Ascending aorta (tissue), 2 donors: ENCODE results near the gene TSHR. TPM values are rescaled to one million over a fixed set of nuclear protein-coding genes. Genes with fewer than 3 reads are reported as not detected.
"Not testable (repeated sequence)": the region's sequence is repeated elsewhere in the genome, so short reads cannot be mapped to it uniquely, and the experiment has no call there.

Source experiments
- DNase-seq, 2 donors: peaks; one replicate each; pipeline ENCODE4 v3.0.0-alpha.2; 2019; ENCODE audit warnings: low spot score in 2 of 2
- H3K27ac ChIP-seq, 2 donors: fragments of 200-600 bp; sonication (generic); one replicate each; pipeline ENCODE4 v1.5.1; 2016 to 2017; ENCODE audit warnings: mild to moderate bottlenecking in 1 of 2
- H3K27me3 ChIP-seq: fragments of 200-600 bp; sonication (generic); one replicate; pipeline ENCODE4 v1.5.1; 2017
- H3K36me3 ChIP-seq, 2 donors: fragments of 200-600 bp; sonication (generic); one replicate each; pipeline ENCODE4 v1.5.1; 2016
- H3K4me1 ChIP-seq, 2 donors: fragments of 200-600 bp; sonication (generic); one replicate each; pipeline ENCODE4 v1.5.1; 2016 to 2017; ENCODE audit warnings: mild to moderate bottlenecking in 1 of 2
- H3K4me3 ChIP-seq, 2 donors: fragments of 200-600 bp; sonication (generic); one replicate each; pipeline ENCODE4 v1.5.1; 2016 to 2017; ENCODE audit warnings: mild to moderate bottlenecking in 1 of 2
- H3K9me3 ChIP-seq, 2 donors: fragments of 200-600 bp; sonication (generic); one replicate each; pipeline ENCODE4 v1.5.1; 2016
- CTCF ChIP-seq, 3 experiments: fragments of 200-600 bp in 2 of 3; fragments of 450-650 bp in 1 of 3; sonication (generic) in 2 of 3; IDR thresholded peaks; one replicate each; pipeline ENCODE4 v1.5.1; 2016 to 2019; ENCODE audit warnings: antibody characterized with exemption in 3 of 3, mild to moderate bottlenecking in 1 of 3, moderate library complexity in 1 of 3
- intact Hi-C: fragments of 100-400 bp; cut with DNase I; formaldehyde crosslinking; loops from one replicate; pipeline ENCODE4 v1.15.1; 2023
- total RNA-seq: library from RNA; depleted of rRNA; stranded (reverse); fragments of >200 nt; gene quantifications from one replicate; pipeline ENCODE4 v1.1.0, GENCODE V29; 2016

The TSHR gene
- not detected for total RNA-seq

GRCh38 chr14:80955416-80955941 lies at the start of gene TSHR:
Gene TSHR, plus strand, starts transcription at chr14:80955621. Its CDS starts 60 bp downstream, at chr14:80955681.
- Histone ChIP-seq H3K27me3 (no peaks in the 10 kb centered on the region), H3K9me3 (no peaks in the 10 kb centered on the region), H3K4me3 (peak within 1 kb of the TSS; percentile 63 to 67), H3K27ac (no peak within 1 kb of the TSS), H3K4me1 (peaks cover 0 to 6% of the 10 kb centered on the region in 2 donors), H3K36me3 (no peaks in the 10 kb centered on the region)
- no peak for TF ChIP-seq CTCF (IDR thresholded peaks at IDR 0.05)
- intact Hi-C loops = no loop called here
- DNase-seq = no peak

- Histone ChIP-seq H3K27me3 (no peaks in the 10 kb centered on the region), H3K4me3 (no peak overlapping the region), H3K36me3 (no peaks in the 10 kb centered on the region), H3K9me3 (no peaks in the 10 kb centered on the region), H3K27ac (no peak overlapping the region), H3K4me1 (no peaks in the 10 kb centered on the region)
- no peak for TF ChIP-seq CTCF (IDR thresholded peaks at IDR 0.05)
- intact Hi-C loops = no loop called here
- DNase-seq = no peak
Observed at GRCh38 chr14:80906336-80906735, 49.1 kb upstream of the TSHR start.

- Histone ChIP-seq H3K27ac (no peak overlapping the region), H3K4me3 (no peak overlapping the region), H3K9me3 (no peaks in the 10 kb centered on the region), H3K4me1 (no peaks in the 10 kb centered on the region), H3K27me3 (no peaks in the 10 kb centered on the region), H3K36me3 (no peaks in the 10 kb centered on the region)
- TF ChIP-seq CTCF (IDR thresholded peaks at IDR 0.05) = no peak
- intact Hi-C loops = no loop called here
- DNase-seq = no peak
Observed at GRCh38 chr14:80906946-80907345, 48.5 kb upstream of the TSHR start.

GRCh38 chr14:80912013-80912412 lies 43.4 kb upstream of the TSHR start:
- H3K4me1 ChIP-seq, H3K9me3 ChIP-seq, H3K27ac ChIP-seq, H3K36me3 ChIP-seq, DNase-seq, H3K4me3 ChIP-seq, intact Hi-C loops, H3K27me3 ChIP-seq: not testable (repeated sequence)

GRCh38 chr14:80919622-80920021 lies 35.8 kb upstream of the TSHR start:
- peaks cover 0 to 4% of the 10 kb centered on the region in 2 donors for H3K36me3 ChIP-seq
- H3K27ac ChIP-seq = no peak overlapping the region
- no peak for TF ChIP-seq CTCF (IDR thresholded peaks at IDR 0.05)
- no peak overlapping the region for H3K4me3 ChIP-seq
- H3K4me1 ChIP-seq = no peaks in the 10 kb centered on the region
- intact Hi-C loops = no loop called here
- H3K27me3 ChIP-seq = no peaks in the 10 kb centered on the region
- no peak for DNase-seq
- no peaks in the 10 kb centered on the region for H3K9me3 ChIP-seq

GRCh38 chr14:80923368-80923767 lies 32.1 kb upstream of the TSHR start:
- Histone ChIP-seq H3K27me3 (no peaks in the 10 kb centered on the region), H3K36me3 (no peaks in the 10 kb centered on the region), H3K4me1 (no peaks in the 10 kb centered on the region), H3K27ac (no peak overlapping the region), H3K9me3 (no peaks in the 10 kb centered on the region), H3K4me3 (no peak overlapping the region)
- no peak for TF ChIP-seq CTCF (IDR thresholded peaks at IDR 0.05)
- no peak for DNase-seq
- intact Hi-C loops = no loop called here
